ENCODE results near the gene HSPB1.
"Not testable (repeated sequence)": the region's sequence is repeated elsewhere in the genome, so short reads cannot be mapped to it uniquely, and the experiment has no call there.

Gene HSPB1

GRCh38 chr7:76311838-76312237 is 9.4 kb downstream of the HSPB1 start:
- not testable (repeated sequence) for H3K27ac ChIP-seq (ENCODE audit: low read length); H3K36me3 ChIP-seq (ENCODE audit: control insufficient read depth in 1 of 2, insufficient read depth in 2 of 2, low read length in 2 of 2); H3K4me3 ChIP-seq (ENCODE audit: low read depth in 1 of 2, low read length in 2 of 2); H3K9me3 ChIP-seq (ENCODE audit: control insufficient read depth in 1 of 2, low read length in 2 of 2); H3K27me3 ChIP-seq (ENCODE audit: low read depth, low read length)
- peaks cover 0 to 16% of the 10 kb centered on the region in 2 donors for H3K4me1 ChIP-seq (ENCODE audit: control insufficient read depth in 1 of 2, insufficient read depth in 2 of 2, low read length in 2 of 2)

DNA sequence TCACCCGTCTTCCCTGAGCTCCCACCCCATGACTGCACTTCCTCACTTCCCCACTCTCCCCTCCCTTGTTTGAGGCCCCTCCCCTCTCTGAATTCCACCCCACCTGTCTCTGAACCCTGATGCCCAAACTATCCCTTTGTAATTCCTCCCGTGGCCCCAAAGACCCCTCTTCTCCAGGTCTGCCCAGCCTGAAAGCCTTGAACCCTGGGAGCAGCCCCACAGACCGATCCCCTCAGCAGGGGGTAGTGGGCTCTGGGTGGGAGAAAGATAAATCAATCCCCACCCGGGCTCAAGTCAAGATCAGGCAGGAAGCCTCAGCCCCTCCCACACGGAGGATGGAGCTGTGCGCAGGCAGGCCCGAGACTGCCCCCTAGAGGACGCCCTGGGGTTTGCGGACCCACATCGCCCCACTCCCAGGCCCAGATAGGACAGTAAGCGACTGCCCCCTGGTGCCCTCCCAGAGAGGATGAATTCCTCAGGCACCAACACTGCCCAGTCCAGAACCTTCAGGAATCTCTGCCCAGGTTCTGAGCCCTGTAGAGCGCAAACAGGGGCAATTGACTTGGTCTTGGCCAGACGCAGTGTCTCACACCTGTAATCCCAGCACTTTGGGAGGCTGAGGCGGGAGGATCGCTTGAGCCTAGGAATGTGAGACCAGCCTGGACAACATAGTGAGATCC is 11.7 kb downstream of the HSPB1 start:
- no peak overlapping the region for H3K27ac ChIP-seq (ENCODE audit: low read length)
- peaks cover 5 to 11% of the 10 kb centered on the region in 2 donors for H3K4me1 ChIP-seq (ENCODE audit: control insufficient read depth in 1 of 2, insufficient read depth in 2 of 2, low read length in 2 of 2)
- no peak overlapping the region for H3K4me3 ChIP-seq (ENCODE audit: low read depth in 1 of 2, low read length in 2 of 2)

GRCh38 chr7:76314740-76315139 is 12.3 kb downstream of the HSPB1 start:
- not testable (repeated sequence) for H3K9me3 ChIP-seq (ENCODE audit: control insufficient read depth in 1 of 2, low read length in 2 of 2); H3K27me3 ChIP-seq (ENCODE audit: low read depth, low read length); H3K27ac ChIP-seq (ENCODE audit: low read length); H3K36me3 ChIP-seq (ENCODE audit: control insufficient read depth in 1 of 2, insufficient read depth in 2 of 2, low read length in 2 of 2); H3K4me3 ChIP-seq (ENCODE audit: low read depth in 1 of 2, low read length in 2 of 2)
- peaks cover 6 to 16% of the 10 kb centered on the region in 2 donors for H3K4me1 ChIP-seq (ENCODE audit: control insufficient read depth in 1 of 2, insufficient read depth in 2 of 2, low read length in 2 of 2)

More for the DNA sequence above, 11.7 kb downstream of the HSPB1 start:
- Histone ChIP-seq H3K9me3 (ENCODE audit: control insufficient read depth in 1 of 2, low read length in 2 of 2) (no peaks in the 10 kb centered on the region), H3K27me3 (ENCODE audit: low read depth, low read length) (no peaks in the 10 kb centered on the region), H3K36me3 (ENCODE audit: control insufficient read depth in 1 of 2, insufficient read depth in 2 of 2, low read length in 2 of 2) (no peaks in the 10 kb centered on the region)

- no peaks in the 10 kb centered on the region for H3K9me3 ChIP-seq (ENCODE audit: control insufficient read depth in 1 of 2, low read length in 2 of 2)
- no peak overlapping the region for H3K27ac ChIP-seq (ENCODE audit: low read length)
- H3K4me1 ChIP-seq (ENCODE audit: control insufficient read depth in 1 of 2, insufficient read depth in 2 of 2, low read length in 2 of 2): peaks cover 6 to 13% of the 10 kb centered on the region in 2 donors
- no peak overlapping the region for H3K4me3 ChIP-seq (ENCODE audit: low read depth in 1 of 2, low read length in 2 of 2)
- no peaks in the 10 kb centered on the region for H3K36me3 ChIP-seq (ENCODE audit: control insufficient read depth in 1 of 2, insufficient read depth in 2 of 2, low read length in 2 of 2)
- no peaks in the 10 kb centered on the region for H3K27me3 ChIP-seq (ENCODE audit: low read depth, low read length)
Observed at GRCh38 chr7:76315364-76315763, 12.9 kb downstream of the HSPB1 start.

DNA sequence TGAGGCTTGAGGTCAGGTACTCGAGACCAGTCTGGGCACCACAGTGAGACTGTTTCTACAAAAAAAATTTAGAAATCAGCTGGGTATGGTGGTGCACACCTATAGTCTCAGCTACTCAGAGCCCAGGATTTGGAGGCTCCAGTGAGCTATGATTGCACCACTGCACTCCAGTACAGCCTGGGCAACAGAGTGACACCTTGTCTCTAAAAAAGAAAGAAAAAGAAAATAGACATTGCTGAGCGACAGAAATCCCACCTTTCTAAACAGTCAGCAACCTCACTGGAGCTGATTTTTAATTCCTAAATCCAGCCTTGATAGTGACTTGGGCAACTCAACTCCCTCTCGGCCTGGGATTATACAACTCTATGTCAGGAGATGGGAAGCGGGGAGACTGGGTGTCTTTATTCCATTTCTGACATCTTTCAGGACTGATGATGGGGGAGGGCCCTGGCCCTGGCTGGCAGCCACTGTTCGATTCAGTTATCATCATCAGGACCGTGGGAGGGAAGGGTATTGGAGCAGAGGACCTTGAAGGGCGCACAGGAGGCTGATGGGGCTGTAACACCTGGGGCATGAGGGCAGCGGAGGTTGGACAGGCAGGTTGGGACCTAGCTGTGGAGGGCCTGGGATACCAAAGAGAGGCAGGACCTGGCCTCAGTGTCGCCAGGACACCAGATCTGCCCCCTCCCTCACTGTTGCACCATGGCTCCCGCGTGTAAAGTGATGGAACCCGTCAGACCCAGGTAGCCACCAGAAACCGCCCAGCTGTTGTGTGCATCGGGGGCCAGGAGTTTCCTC is 14.7 kb downstream of the HSPB1 start:
- Histone ChIP-seq H3K36me3 (ENCODE audit: control insufficient read depth in 1 of 2, insufficient read depth in 2 of 2, low read length in 2 of 2) (no peaks in the 10 kb centered on the region), H3K9me3 (ENCODE audit: control insufficient read depth in 1 of 2, low read length in 2 of 2) (no peaks in the 10 kb centered on the region), H3K27ac (ENCODE audit: low read length) (peak overlapping the region; percentile 87), H3K27me3 (ENCODE audit: low read depth, low read length) (no peaks in the 10 kb centered on the region), H3K4me3 (ENCODE audit: low read depth in 1 of 2, low read length in 2 of 2) (peak overlapping the region; percentile 76 to 84), H3K4me1 (ENCODE audit: control insufficient read depth in 1 of 2, insufficient read depth in 2 of 2, low read length in 2 of 2) (peaks cover 6 to 13% of the 10 kb centered on the region in 2 donors)

DNA sequence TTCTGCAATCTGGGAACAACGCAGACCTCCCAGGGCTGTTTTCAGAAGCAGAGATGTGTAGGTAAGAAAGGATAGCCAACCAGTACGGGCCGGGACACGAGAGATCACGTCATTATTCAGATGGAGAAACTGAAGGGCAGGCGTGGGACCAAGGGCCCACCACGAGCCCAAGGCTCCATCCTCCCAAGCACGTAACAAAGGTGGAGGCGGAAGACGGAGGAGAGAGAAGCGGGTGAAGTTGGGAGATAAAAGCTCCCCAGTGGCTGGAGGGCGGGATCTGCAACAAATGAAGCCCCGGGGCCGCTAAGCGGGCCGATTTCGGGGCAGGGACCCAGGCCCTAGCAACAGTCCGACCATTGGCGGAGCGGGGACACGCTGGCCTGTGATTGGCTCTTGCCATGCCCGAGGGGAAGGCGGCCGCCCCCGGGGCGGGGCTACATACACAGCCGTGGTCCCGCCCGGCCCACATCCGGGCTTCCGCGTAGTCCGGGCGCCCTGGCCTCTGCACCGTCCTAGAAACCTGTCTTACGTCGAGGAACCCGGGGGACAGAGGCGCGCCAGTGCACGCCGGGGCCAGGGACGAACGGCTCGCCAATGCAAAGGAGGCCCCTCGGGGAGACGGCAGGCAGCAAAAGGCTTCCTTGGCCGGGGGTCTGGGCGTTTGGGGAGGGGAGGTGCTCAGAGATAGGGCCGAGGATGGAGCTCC is 15.5 kb downstream of the HSPB1 start:
- H3K4me1 ChIP-seq (ENCODE audit: control insufficient read depth in 1 of 2, insufficient read depth in 2 of 2, low read length in 2 of 2): peaks cover 6 to 13% of the 10 kb centered on the region in 2 donors
- H3K9me3 ChIP-seq (ENCODE audit: control insufficient read depth in 1 of 2, low read length in 2 of 2): no peaks in the 10 kb centered on the region
- no peaks in the 10 kb centered on the region for H3K36me3 ChIP-seq (ENCODE audit: control insufficient read depth in 1 of 2, insufficient read depth in 2 of 2, low read length in 2 of 2)
- H3K4me3 ChIP-seq (ENCODE audit: low read depth in 1 of 2, low read length in 2 of 2): peak overlapping the region; percentile 76 to 84
- no peaks in the 10 kb centered on the region for H3K27me3 ChIP-seq (ENCODE audit: low read depth, low read length)
- peak overlapping the region; percentile 87 for H3K27ac ChIP-seq (ENCODE audit: low read length)

DNA sequence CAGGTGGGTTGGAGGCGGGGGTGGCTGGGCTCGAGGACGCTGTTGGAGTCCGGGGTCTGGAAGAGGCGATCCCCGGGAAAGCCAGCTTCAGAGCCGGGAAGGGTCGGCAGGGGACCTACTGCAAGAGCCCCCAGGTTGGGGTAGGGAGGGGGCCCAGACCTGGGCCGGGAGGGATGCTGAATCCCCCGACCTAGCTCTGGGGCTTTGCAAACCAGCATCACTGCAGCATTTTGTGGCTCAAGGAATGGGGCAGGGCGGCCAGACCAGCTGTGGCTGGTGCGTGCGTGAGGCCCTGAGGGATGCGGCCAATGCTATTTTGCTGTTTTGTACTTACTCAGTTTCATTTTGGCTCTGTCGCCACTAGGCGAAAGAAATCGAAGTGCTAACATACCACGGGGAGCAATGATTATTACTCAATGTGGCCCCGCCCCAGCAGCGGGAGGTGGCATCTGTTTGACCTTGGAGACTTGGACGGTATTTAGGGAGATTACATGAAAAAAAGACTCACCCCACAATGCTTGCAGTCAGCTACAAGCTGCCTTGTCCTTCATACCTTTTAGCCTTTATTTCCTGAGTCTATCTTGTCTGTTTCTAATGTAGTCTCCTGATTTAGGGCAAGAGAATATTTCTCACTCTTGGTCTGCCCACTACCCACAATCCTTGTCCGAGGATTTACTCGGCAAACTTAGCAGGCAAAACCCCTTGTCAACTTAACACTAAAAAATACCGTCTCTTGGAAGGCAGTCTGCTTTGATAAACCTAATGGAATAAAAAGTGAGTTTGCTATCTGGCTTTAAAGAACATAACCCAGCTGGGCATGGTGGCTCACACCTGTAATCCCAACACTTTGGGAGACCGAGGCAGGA is 16.2 kb downstream of the HSPB1 start:
- no peaks in the 10 kb centered on the region for H3K9me3 ChIP-seq (ENCODE audit: control insufficient read depth in 1 of 2, low read length in 2 of 2)
- H3K4me1 ChIP-seq (ENCODE audit: control insufficient read depth in 1 of 2, insufficient read depth in 2 of 2, low read length in 2 of 2): peaks cover 6 to 13% of the 10 kb centered on the region in 2 donors
- no peaks in the 10 kb centered on the region for H3K36me3 ChIP-seq (ENCODE audit: control insufficient read depth in 1 of 2, insufficient read depth in 2 of 2, low read length in 2 of 2)
- H3K27ac ChIP-seq (ENCODE audit: low read length): peak overlapping the region; percentile 84
- no peaks in the 10 kb centered on the region for H3K27me3 ChIP-seq (ENCODE audit: low read depth, low read length)
- peak overlapping the region; percentile 76 to 84 for H3K4me3 ChIP-seq (ENCODE audit: low read depth in 1 of 2, low read length in 2 of 2)

DNA sequence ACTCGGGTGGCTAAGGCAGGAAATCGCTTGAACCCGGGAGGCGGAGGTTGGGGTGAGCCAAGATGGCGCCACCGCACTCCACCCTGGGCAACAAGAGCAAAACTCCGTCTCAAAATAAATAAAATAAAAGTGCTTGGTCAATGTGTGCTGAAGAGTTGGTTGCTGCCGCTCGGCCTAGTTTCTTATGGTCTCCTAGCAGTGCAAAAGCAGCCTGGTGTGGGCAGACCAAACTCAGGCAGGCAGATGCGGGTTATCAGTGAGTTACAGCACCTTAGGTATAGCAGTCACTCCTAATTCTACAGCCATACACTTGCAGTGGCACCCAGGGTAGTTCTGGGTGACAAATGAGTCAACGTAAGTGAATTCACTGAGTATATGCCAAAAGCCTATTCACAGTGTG is 22.6 kb downstream of the HSPB1 start:
- Histone ChIP-seq H3K27me3 (ENCODE audit: low read depth, low read length) (no peaks in the 10 kb centered on the region), H3K4me3 (ENCODE audit: low read depth in 1 of 2, low read length in 2 of 2) (no peak overlapping the region), H3K27ac (ENCODE audit: low read length) (no peak overlapping the region), H3K36me3 (ENCODE audit: control insufficient read depth in 1 of 2, insufficient read depth in 2 of 2, low read length in 2 of 2) (peaks cover 25 to 31% of the 10 kb centered on the region in 2 donors), H3K4me1 (ENCODE audit: control insufficient read depth in 1 of 2, insufficient read depth in 2 of 2, low read length in 2 of 2) (peaks cover 0 to 13% of the 10 kb centered on the region in 2 donors), H3K9me3 (ENCODE audit: control insufficient read depth in 1 of 2, low read length in 2 of 2) (no peaks in the 10 kb centered on the region)

DNA sequence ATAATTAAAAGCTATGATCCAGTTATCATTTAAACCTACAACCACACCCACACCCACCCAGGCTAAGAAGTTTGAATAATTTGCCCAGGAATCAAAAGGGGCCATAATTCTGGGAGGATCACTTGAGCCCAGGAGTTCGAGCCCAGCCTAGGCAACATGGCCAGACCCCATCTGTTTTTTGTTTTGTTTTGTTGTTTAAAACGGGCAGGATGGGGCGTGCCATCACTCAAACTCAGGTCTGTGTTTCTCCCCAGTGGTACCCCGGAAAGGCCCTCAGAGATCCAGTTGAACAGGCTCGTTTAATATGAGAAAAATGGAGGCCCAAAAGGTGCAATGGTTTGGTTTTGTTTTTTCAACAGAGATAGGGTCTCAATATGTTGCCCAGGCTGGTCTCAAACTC is 23.3 kb downstream of the HSPB1 start:
- Histone ChIP-seq H3K27me3 (ENCODE audit: low read depth, low read length) (no peaks in the 10 kb centered on the region), H3K27ac (ENCODE audit: low read length) (no peak overlapping the region), H3K36me3 (ENCODE audit: control insufficient read depth in 1 of 2, insufficient read depth in 2 of 2, low read length in 2 of 2) (peaks cover 26 to 35% of the 10 kb centered on the region in 2 donors), H3K4me3 (ENCODE audit: low read depth in 1 of 2, low read length in 2 of 2) (no peak overlapping the region), H3K4me1 (ENCODE audit: control insufficient read depth in 1 of 2, insufficient read depth in 2 of 2, low read length in 2 of 2) (peaks cover 0 to 13% of the 10 kb centered on the region in 2 donors), H3K9me3 (ENCODE audit: control insufficient read depth in 1 of 2, low read length in 2 of 2) (no peaks in the 10 kb centered on the region)

DNA sequence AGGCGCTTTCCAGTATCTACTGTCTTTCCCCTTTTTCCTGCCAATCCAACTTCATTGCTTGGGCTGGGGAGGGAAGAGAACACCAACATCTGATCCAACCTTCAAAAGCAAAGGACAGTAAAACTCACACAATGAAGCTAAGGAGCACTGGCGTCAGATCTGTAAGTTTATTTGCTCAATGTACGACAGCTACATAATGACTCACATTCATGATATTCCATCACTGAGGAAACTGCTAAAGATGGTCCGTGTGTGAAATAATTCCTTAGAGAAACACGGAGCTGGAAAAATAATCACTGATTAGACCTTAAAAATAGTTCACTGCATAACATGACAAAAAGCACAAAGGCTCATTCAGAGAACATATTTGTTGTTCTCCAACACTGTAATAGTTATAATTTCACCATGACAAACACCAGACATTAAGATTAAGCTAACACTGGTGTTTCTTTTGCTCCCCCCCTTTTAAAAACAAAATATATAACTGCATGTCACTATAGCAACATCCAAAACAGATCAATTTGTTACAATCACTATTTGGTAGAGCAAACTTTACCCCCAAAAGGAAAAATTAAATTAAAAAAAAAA is 24.3 kb downstream of the HSPB1 start:
- no peaks in the 10 kb centered on the region for H3K9me3 ChIP-seq (ENCODE audit: control insufficient read depth in 1 of 2, low read length in 2 of 2)
- H3K27me3 ChIP-seq (ENCODE audit: low read depth, low read length): no peaks in the 10 kb centered on the region
- peaks cover 26 to 35% of the 10 kb centered on the region in 2 donors for H3K36me3 ChIP-seq (ENCODE audit: control insufficient read depth in 1 of 2, insufficient read depth in 2 of 2, low read length in 2 of 2)
- H3K27ac ChIP-seq (ENCODE audit: low read length): no peak overlapping the region
- H3K4me3 ChIP-seq (ENCODE audit: low read depth in 1 of 2, low read length in 2 of 2): no peak overlapping the region
- H3K4me1 ChIP-seq (ENCODE audit: control insufficient read depth in 1 of 2, insufficient read depth in 2 of 2, low read length in 2 of 2): peaks cover 0 to 13% of the 10 kb centered on the region in 2 donors

Measured in muscle layer of duodenum (tissue), 2 donors.